Measurements from ENCODE around the gene FAM98B.

DNA sequence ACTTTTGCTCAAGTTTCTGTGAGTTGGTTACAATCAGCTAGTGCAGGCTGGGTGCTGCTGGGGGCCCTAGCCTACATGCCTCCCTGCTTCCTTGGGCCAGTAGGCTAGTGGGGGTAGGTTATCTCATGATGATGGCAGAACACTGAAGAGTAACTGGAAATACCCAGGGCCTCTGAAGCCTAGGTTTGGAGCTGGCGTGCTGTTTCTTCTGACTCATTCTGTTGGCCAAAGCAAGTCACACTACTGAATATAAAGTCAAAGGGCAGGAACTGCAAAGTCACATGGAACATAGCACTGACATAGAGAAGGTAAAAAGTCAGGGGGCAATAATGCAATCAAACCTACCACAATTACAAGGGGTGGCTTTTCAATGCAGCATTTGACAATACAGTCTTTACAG is 76.2 kb downstream of the FAM98B start:
- no peak for TF ChIP-seq CTCF (conservative IDR thresholded peaks at IDR 0.05; ENCODE audit: low read length)
- TF ChIP-seq EZH2phosphoT487 (IDR thresholded peaks at IDR 0.05; ENCODE audit: borderline replicate concordance): no peak

All from Loucy (cell line).